ENCODE results near the gene SSH3. TPM values are rescaled to one million over a fixed set of nuclear protein-coding genes. Genes with fewer than 3 reads are reported as not detected.

Gene SSH3
- polyA plus RNA-seq, 1 of the 3 experiments (the other 2 are of a cell fraction): 13.5 TPM

DNA sequence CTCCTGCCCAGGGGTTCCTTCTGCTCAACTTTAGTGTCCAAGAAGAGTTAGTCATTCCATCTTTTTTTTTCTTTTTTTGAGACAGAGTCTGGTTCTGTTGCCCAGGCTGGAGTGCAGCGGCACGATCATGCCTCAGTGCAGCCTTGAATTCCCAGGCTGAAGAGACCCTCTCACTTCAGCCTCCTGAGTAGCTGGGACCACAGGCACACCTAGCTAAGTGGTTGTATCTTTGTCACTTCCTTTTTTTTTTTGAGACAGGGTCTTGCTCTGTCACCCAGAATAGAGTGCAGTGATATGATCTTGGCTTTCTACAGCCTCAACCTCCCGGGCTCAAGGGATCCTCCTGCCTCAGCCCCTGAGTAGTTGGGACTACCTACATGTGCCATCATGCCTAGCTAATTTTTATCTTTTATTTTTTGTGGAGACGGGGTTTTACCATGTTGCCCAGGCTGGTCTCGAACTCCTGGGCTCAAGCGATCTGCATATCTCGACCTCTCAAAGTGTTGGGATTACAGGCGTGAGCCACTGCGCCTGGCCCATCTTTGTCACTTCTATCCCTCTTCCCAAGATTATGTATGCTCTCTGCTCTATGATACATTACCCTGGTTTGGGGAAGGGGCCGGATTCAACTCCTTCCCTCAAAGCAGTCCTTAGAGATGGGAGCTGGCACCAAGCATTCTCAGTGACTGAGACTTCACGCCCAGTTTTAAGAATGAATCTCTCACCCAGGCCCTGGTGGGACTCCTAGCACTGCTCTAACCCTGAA lies 10.0 kb downstream of the SSH3 start:
- Histone ChIP-seq H3K9me2 (no peaks in the 10 kb centered on the region), H2AFZ (ENCODE audit: low read depth) (no peak overlapping the region), H3K4me3 (ENCODE audit: low read depth in 2 of 2, low read length in 1 of 2) (no peak overlapping the region), H3K27me3 (ENCODE audit: insufficient read depth) (no peaks in the 10 kb centered on the region), H3F3A (replicated peaks; ENCODE audit: insufficient read depth) (peaks cover 23% of the 10 kb centered on the region), H3K36me3 (replicated peaks in 1 of 2; ENCODE audit: control insufficient read depth in 1 of 2, insufficient read depth in 2 of 2, low read length in 1 of 2) (no peaks in the 10 kb centered on the region), H4K20me1 (ENCODE audit: insufficient read depth) (no peaks in the 10 kb centered on the region), H3K9ac (no peak overlapping the region), H3K27ac (ENCODE audit: low read depth in 2 of 2, low read length in 1 of 2) (peak overlapping the region in 1 of 2 experiments; percentile 83; a peak in 1 of 4 replicates), H3K4me1 (ENCODE audit: control insufficient read depth in 1 of 2, insufficient read depth in 2 of 2, low read depth in 1 of 2, low read length in 1 of 2) (peaks cover 0 to 20% of the 10 kb centered on the region in 2 experiments; a peak in 1 of 4 replicates), H3K9me3 (no peaks in the 10 kb centered on the region), H3K79me2 (ENCODE audit: insufficient read depth) (no peaks in the 10 kb centered on the region), H3K4me2 (no peak overlapping the region)
- TF ChIP-seq RCOR1 (IDR thresholded peaks at IDR 0.05; ENCODE audit: low read length) (no peak), NFIC (IDR thresholded peaks at IDR 0.05; ENCODE audit: borderline replicate concordance) (no peak), RAD21 (IDR thresholded peaks at IDR 0.05; ENCODE audit: low read length) (no peak), MEF2A (IDR thresholded peaks at IDR 0.05; ENCODE audit: borderline replicate concordance, low read depth) (no peak), POLR2AphosphoS5 (IDR thresholded peaks at IDR 0.05; ENCODE audit: low read depth, low read length) (no peak), SIN3A (IDR thresholded peaks at IDR 0.05; ENCODE audit: borderline replicate concordance, low read depth, low read length) (no peak), GABPA (IDR thresholded peaks at IDR 0.05; ENCODE audit: low read depth) (no peak), REST (IDR thresholded peaks at IDR 0.05; ENCODE audit: low read depth, low read length) (no peak), GATA2 (CRISPR knock-in tag; IDR thresholded peaks at IDR 0.05) (no peak), CHD2 (IDR thresholded peaks at IDR 0.05; ENCODE audit: low read length, partially characterized antibody) (no peak), EZH2phosphoT487 (IDR thresholded peaks at IDR 0.05; ENCODE audit: borderline replicate concordance, low read depth) (no peak), ELF1 (IDR thresholded peaks at IDR 0.05) (no peak), NRF1 (IDR thresholded peaks at IDR 0.05; ENCODE audit: low read depth, low read length) (no peak), TCF12 (IDR thresholded peaks at IDR 0.05) (no peak)
- TF ChIP-seq, protein P1, sequence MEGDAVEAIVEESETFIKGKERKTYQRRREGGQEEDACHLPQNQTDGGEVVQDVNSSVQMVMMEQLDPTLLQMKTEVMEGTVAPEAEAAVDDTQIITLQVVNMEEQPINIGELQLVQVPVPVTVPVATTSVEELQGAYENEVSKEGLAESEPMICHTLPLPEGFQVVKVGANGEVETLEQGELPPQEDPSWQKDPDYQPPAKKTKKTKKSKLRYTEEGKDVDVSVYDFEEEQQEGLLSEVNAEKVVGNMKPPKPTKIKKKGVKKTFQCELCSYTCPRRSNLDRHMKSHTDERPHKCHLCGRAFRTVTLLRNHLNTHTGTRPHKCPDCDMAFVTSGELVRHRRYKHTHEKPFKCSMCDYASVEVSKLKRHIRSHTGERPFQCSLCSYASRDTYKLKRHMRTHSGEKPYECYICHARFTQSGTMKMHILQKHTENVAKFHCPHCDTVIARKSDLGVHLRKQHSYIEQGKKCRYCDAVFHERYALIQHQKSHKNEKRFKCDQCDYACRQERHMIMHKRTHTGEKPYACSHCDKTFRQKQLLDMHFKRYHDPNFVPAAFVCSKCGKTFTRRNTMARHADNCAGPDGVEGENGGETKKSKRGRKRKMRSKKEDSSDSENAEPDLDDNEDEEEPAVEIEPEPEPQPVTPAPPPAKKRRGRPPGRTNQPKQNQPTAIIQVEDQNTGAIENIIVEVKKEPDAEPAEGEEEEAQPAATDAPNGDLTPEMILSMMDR (IDR thresholded peaks at IDR 0.05): no peak
- TF ChIP-seq, protein P2, sequence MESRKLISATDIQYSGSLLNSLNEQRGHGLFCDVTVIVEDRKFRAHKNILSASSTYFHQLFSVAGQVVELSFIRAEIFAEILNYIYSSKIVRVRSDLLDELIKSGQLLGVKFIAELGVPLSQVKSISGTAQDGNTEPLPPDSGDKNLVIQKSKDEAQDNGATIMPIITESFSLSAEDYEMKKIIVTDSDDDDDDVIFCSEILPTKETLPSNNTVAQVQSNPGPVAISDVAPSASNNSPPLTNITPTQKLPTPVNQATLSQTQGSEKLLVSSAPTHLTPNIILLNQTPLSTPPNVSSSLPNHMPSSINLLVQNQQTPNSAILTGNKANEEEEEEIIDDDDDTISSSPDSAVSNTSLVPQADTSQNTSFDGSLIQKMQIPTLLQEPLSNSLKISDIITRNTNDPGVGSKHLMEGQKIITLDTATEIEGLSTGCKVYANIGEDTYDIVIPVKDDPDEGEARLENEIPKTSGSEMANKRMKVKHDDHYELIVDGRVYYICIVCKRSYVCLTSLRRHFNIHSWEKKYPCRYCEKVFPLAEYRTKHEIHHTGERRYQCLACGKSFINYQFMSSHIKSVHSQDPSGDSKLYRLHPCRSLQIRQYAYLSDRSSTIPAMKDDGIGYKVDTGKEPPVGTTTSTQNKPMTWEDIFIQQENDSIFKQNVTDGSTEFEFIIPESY (IDR thresholded peaks at IDR 0.05; ENCODE audit: borderline replicate concordance, low read depth): no peak
- POLR2A ChIA-PET: no interaction called here
- DNase-seq: no peak
- WGBS (ENCODE audit: low lambda C conversion rate): 95% methylated on average over 11 of the region's 11 CpGs
- CTCF ChIA-PET: interaction anchor here (0.8 to 12.0 kb wide), 8 partner anchors 24 to 337 kb away, joined by 3 to 274 read pairs (median 4); partner anchors contain the start of genes ANKRD13D and GRK2
